B cell (primary cell): ENCODE measurements around the gene DUSP7. TPM values are rescaled to one million over a fixed set of nuclear protein-coding genes. Genes with fewer than 3 reads are reported as not detected.

Source experiments
- ATAC-seq: fragments of 200-7000 bp; cut with Tn5 transposase; one replicate; pipeline ENCODE4 v1.10.0; 2021; ENCODE audit warnings: low read depth, mild to moderate bottlenecking, moderate number of reproducible peaks, moderate library complexity
- CTCF ChIA-PET: fragments of 350-600 bp; sonication (Branson Sonifier 250); formaldehyde crosslinking; loops from one replicate; lab custom pipeline; 2021; ENCODE audit warnings: antibody characterized with exemption, inconsistent platforms; lab: Charles Lee
- POLR2A ChIA-PET: fragments of 350-600 bp; sonication (Branson Sonifier 250); formaldehyde crosslinking; loops from one replicate; lab custom pipeline; 2021; ENCODE audit warnings: antibody characterized with exemption; lab: Charles Lee
- DNase-seq: peaks from one replicate; pipeline ENCODE4 v3.0.0; 2013
- H2AFZ ChIP-seq: 2 replicates; pipeline ENCODE4 v1.6.1; 2012; ENCODE audit warnings: mild to moderate bottlenecking, low read depth, low read length; ENCODE audit not compliant: insufficient read depth, poor library complexity, severe bottlenecking
- H3K27ac ChIP-seq, 2 donors: 1 replicate in 1 of 2; 2 replicates in 1 of 2; pipeline ENCODE4 v1.5.1; 2012 to 2013; ENCODE audit warnings: low read length in 2 of 2, mild to moderate bottlenecking in 2 of 2, moderate library complexity in 1 of 2
- H3K27me3 ChIP-seq, 4 experiments: fragments of 200-600 bp in 1 of 4; sonication (generic) in 1 of 4; replicated peaks in 1 of 4; 1 replicate in 2 of 4; 2 replicates in 2 of 4; pipeline versions ENCODE4 v1.6.1 to v1.7.0; 2013 to 2016; ENCODE audit warnings: low read length in 3 of 4, mild to moderate bottlenecking in 2 of 4, mixed read lengths in 1 of 4, moderate library complexity in 1 of 4; ENCODE audit not compliant: insufficient read depth in 4 of 4, control insufficient read depth in 3 of 4; ENCODE audit errors: control extremely low read depth in 1 of 4
- H3K36me3 ChIP-seq, 2 experiments: replicated peaks in 1 of 2; 1 replicate in 1 of 2; 2 replicates in 1 of 2; pipeline versions ENCODE4 v1.6.1 to v1.7.1; 2013; ENCODE audit warnings: low read length in 1 of 2; ENCODE audit not compliant: insufficient read depth in 2 of 2, control insufficient read depth in 1 of 2; ENCODE audit errors: control extremely low read depth in 1 of 2, extremely low read depth in 1 of 2
- H3K4me1 ChIP-seq, 2 donors: fragments of 200-600 bp in 1 of 2; sonication (generic) in 1 of 2; 1 replicate in 1 of 2; 2 replicates in 1 of 2; pipeline versions ENCODE4 v1.5.1 to v1.6.1; 2013 to 2017; ENCODE audit warnings: low read length in 2 of 2; ENCODE audit not compliant: control insufficient read depth in 2 of 2, insufficient read depth in 2 of 2
- H3K4me2 ChIP-seq: replicated peaks from 2 replicates; pipeline ENCODE3; 2012; ENCODE audit warnings: mild to moderate bottlenecking, low read depth, low read length; ENCODE audit not compliant: poor library complexity, severe bottlenecking
- H3K4me3 ChIP-seq, 5 experiments: fragments of 200-600 bp in 1 of 5; sonication (generic) in 1 of 5; 1 replicate in 3 of 5; 2 replicates in 2 of 5; pipeline versions ENCODE4 v1.5.1 to v1.7.0; 2011 to 2016; ENCODE audit warnings: low read length in 4 of 5, mild to moderate bottlenecking in 4 of 5, low read depth in 2 of 5, control low read depth in 1 of 5, moderate library complexity in 1 of 5; ENCODE audit not compliant: insufficient read depth in 1 of 5; ENCODE audit errors: control extremely low read depth in 1 of 5, extremely low read depth in 1 of 5
- H3K79me2 ChIP-seq: fragments of 200-600 bp; sonication (generic); one replicate; pipeline ENCODE4 v1.6.0; 2016; ENCODE audit warnings: low read length; ENCODE audit not compliant: control insufficient read depth, insufficient read depth
- H3K9ac ChIP-seq: fragments of 200-600 bp; sonication (generic); 2 replicates; pipeline ENCODE4 v1.6.1; 2017; ENCODE audit warnings: mild to moderate bottlenecking, low read length, moderate library complexity
- H3K9me3 ChIP-seq, 3 donors: one replicate each; pipeline versions ENCODE4 v1.6.1 to v1.7.1; 2013; ENCODE audit warnings: low read length in 2 of 3; ENCODE audit not compliant: control insufficient read depth in 2 of 3, insufficient read depth in 1 of 3; ENCODE audit errors: control extremely low read depth in 1 of 3
- H4K20me1 ChIP-seq: 2 replicates; pipeline ENCODE4 v1.6.0; 2012; ENCODE audit warnings: mild to moderate bottlenecking, low read length; ENCODE audit not compliant: insufficient read depth, control insufficient read depth, poor library complexity, severe bottlenecking
- H3K27ac Mint-ChIP-seq: one replicate; pipeline ENCODE4 v1.8.0; 2021; ENCODE audit warnings: mixed read lengths
- H3K27me3 Mint-ChIP-seq: one replicate; pipeline ENCODE4 v1.8.0; 2021; ENCODE audit warnings: mixed read lengths
- H3K4me1 Mint-ChIP-seq: one replicate; pipeline ENCODE4 v1.8.0; 2021; ENCODE audit warnings: mixed read lengths
- H3K4me3 Mint-ChIP-seq: one replicate; pipeline ENCODE4 v1.8.0; 2021; ENCODE audit warnings: mixed read lengths
- H3K9me3 Mint-ChIP-seq: one replicate; pipeline ENCODE4 v1.8.0; 2022; ENCODE audit warnings: mixed read lengths; ENCODE audit not compliant: insufficient read depth
- EZH2 ChIP-seq: IDR thresholded peaks from 2 replicates; pipeline ENCODE4 v1.6.1; 2012; ENCODE audit warnings: borderline replicate concordance, low read depth, mild to moderate bottlenecking, moderate library complexity, low read length; ENCODE audit not compliant: insufficient read depth, poor library complexity, severe bottlenecking
- WGBS: methylation state at CpG from one replicate; pipeline ENCODE4 v1.1.5; 2013; ENCODE audit warnings: missing lambda C conversion rate; ENCODE audit not compliant: insufficient coverage; 5-methylcytosine and 5-hydroxymethylcytosine counted together
- intact Hi-C: fragments of 100-400 bp; cut with micrococcal nuclease; formaldehyde crosslinking; loops from one replicate; pipeline ENCODE4 v1.10.0; 2022
- polyA plus RNA-seq: library from polyadenylated mRNA; depleted of rRNA; stranded (reverse); fragments of >200 nt; gene quantifications from 2 replicates; pipeline ENCODE4 v1.2.3, GENCODE V29; 2012
- total RNA-seq, 2 donors: library from RNA; stranded (reverse); fragments of 120-200 nt in 1 of 2; gene quantifications; 1 replicate in 1 of 2; 2 replicates in 1 of 2; pipeline versions ENCODE4 v1.2.3 to v1.2.4, GENCODE V29; 2013 to 2022
- TF ChIP-seq, protein P1 (sequence below): fragments of 200-600 bp; IDR thresholded peaks from one replicate; pipeline ENCODE4 v1.8.0; 2022; ENCODE audit warnings: antibody characterized with exemption, mild to moderate bottlenecking

The DUSP7 gene
- total and polyA plus RNA-seq, 2 donors (not counting 1 experiment from before 2014, with no cell fraction given) = 5.1 to 6.9 TPM

DNA sequence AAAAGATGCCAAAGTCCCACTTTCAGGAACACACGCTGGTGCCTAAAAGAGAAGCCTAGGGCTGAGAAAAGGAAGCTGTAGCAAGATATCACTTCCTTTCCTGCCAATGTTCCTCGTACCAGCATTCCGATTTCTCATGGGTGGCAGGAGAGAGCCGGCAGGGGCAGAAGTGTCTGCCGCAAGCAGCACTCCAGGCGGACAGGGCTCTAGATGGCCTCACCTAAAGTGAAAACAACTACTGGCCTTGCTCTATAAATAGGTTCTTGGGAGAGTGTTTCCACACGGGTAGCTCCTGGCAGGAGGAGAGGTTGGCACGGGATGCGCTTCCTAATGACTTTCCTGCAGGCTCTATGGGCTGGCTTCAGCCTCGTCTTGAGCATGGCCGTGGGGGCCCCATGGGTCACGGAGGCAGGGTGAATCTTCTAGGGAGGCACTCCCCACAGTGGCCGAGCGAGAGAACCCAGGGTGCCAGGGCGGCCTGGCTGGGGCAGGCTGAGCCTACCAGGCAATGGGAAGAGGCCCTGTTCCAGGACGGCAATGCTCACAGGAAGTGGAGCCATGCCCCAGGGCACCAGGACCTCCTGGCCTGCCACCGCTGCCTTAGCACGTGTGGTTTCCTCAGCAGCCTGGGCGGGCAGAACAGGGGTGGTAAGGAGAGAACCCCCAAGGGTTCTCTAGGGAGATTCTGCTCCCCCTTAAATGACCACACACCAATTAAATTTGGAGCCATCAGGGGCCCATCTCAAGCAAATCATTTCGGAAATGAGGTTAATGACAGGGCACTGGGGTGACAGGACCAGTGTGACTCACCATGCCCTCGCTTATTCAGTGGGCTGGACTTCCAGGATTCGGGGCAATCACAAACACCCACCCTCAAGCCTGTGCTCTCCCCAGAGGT is 14.6 kb upstream of the DUSP7 start:
- no peak overlapping the region for H3K4me3 ChIP-seq
- 78% methylated on average over 22 of the region's 22 CpGs for WGBS
- ChIA-PET CTCF (no interaction called here), POLR2A (no interaction called here)
- no peak for TF ChIP-seq EZH2
- TF ChIP-seq, protein P1, sequence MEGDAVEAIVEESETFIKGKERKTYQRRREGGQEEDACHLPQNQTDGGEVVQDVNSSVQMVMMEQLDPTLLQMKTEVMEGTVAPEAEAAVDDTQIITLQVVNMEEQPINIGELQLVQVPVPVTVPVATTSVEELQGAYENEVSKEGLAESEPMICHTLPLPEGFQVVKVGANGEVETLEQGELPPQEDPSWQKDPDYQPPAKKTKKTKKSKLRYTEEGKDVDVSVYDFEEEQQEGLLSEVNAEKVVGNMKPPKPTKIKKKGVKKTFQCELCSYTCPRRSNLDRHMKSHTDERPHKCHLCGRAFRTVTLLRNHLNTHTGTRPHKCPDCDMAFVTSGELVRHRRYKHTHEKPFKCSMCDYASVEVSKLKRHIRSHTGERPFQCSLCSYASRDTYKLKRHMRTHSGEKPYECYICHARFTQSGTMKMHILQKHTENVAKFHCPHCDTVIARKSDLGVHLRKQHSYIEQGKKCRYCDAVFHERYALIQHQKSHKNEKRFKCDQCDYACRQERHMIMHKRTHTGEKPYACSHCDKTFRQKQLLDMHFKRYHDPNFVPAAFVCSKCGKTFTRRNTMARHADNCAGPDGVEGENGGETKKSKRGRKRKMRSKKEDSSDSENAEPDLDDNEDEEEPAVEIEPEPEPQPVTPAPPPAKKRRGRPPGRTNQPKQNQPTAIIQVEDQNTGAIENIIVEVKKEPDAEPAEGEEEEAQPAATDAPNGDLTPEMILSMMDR = no peak
- H3K4me1 ChIP-seq = no peaks in the 10 kb centered on the region
- Mint-ChIP-seq H3K4me3 (no peak overlapping the region), H3K4me1 (no peaks in the 10 kb centered on the region), H3K9me3 (no peaks in the 10 kb centered on the region), H3K27ac (no peak overlapping the region), H3K27me3 (no peaks in the 10 kb centered on the region)
- H4K20me1 ChIP-seq = no peaks in the 10 kb centered on the region
- no peak overlapping the region for H3K27ac ChIP-seq
- ATAC-seq (no peak), DNase-seq (no peak)
- no peaks in the 10 kb centered on the region for H3K27me3 ChIP-seq
- no peaks in the 10 kb centered on the region for H3K9me3 ChIP-seq
- no peaks in the 10 kb centered on the region for H3K36me3 ChIP-seq
- no peak overlapping the region for H2AFZ ChIP-seq
- no peak overlapping the region for H3K4me2 ChIP-seq
- no peak overlapping the region for H3K9ac ChIP-seq
- H3K79me2 ChIP-seq = no peaks in the 10 kb centered on the region
- intact Hi-C loops = no loop called here

DNA sequence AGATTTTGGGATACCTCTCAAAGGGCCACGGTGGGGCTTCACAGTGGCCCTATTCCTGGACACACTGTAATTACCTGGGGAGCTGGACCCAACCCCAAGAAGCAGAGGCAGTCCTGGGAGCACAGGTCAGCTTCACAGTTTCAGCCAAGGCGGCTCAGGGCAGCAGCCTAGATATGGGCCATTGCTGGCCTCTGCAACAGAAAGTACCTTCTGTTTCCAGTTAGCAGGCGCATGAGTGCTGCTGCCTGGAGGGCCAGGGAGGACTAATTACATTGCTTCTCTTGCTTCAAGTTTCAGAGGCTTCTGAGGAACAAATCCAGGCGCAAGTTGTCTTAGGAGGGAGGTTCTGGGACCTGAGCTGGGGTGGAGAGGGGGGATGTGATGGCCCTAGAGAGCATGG is 13.5 kb upstream of the DUSP7 start:
- no peak for ATAC-seq
- Mint-ChIP-seq H3K9me3 (no peaks in the 10 kb centered on the region), H3K4me3 (no peak overlapping the region), H3K4me1 (no peaks in the 10 kb centered on the region), H3K27ac (no peak overlapping the region), H3K27me3 (no peaks in the 10 kb centered on the region)
- H3K4me3 ChIP-seq = no peak overlapping the region
- no peaks in the 10 kb centered on the region for H3K4me1 ChIP-seq
- no peaks in the 10 kb centered on the region for H3K36me3 ChIP-seq
- WGBS = 98% methylated on average over 4 of the region's 4 CpGs
- intact Hi-C loops = no loop called here
- no peaks in the 10 kb centered on the region for H3K9me3 ChIP-seq
- H3K79me2 ChIP-seq = no peaks in the 10 kb centered on the region
- no peak overlapping the region for H3K9ac ChIP-seq
- no peaks in the 10 kb centered on the region for H3K27me3 ChIP-seq
- POLR2A ChIA-PET = no interaction called here
- no peak overlapping the region for H3K27ac ChIP-seq
- CTCF ChIA-PET = no interaction called here
- no peak overlapping the region for H2AFZ ChIP-seq
- no peaks in the 10 kb centered on the region for H4K20me1 ChIP-seq
- DNase-seq = no peak
- TF ChIP-seq, protein P1 = no peak
- TF ChIP-seq EZH2 = no peak
- H3K4me2 ChIP-seq = no peak overlapping the region
